Neural progenitor cell (in vitro differentiated cells): ENCODE measurements around the gene C1orf21. TPM values are rescaled to one million over a fixed set of nuclear protein-coding genes. Genes with fewer than 3 reads are reported as not detected.
A peak's percentile ranks its signal among the peaks of the same experiment; 100 is the strongest.

ENCODE experiments used
- DNase-seq: peaks from one replicate; pipeline ENCODE4 v3.0.0-alpha.2; 2016; ENCODE audit warnings: low spot score
- H2AFZ ChIP-seq: fragments of 200-600 bp; sonication (generic); replicated peaks from 2 replicates; pipeline ENCODE4 v1.6.1; 2016; ENCODE audit warnings: antibody characterized with exemption
- H3F3A ChIP-seq: fragments of 200-600 bp; sonication (generic); 2 replicates; pipeline ENCODE4 v1.6.1; 2016; ENCODE audit warnings: antibody characterized with exemption, low read depth
- H3K27ac ChIP-seq: fragments of 200-600 bp; sonication (generic); 2 replicates; pipeline ENCODE4 v1.5.1; 2016; ENCODE audit warnings: mild to moderate bottlenecking
- H3K27me3 ChIP-seq: fragments of 200-600 bp; sonication (generic); 2 replicates; pipeline ENCODE4 v1.6.1; 2016; ENCODE audit warnings: mild to moderate bottlenecking, moderate library complexity
- H3K36me3 ChIP-seq: fragments of 200-600 bp; sonication (generic); 2 replicates; pipeline ENCODE4 v1.5.1; 2016
- H3K4me1 ChIP-seq: fragments of 200-600 bp; sonication (generic); 2 replicates; pipeline ENCODE4 v1.6.1; 2016; ENCODE audit warnings: mixed run types
- H3K4me2 ChIP-seq: fragments of 200-600 bp; sonication (generic); 2 replicates; pipeline ENCODE4 v1.6.1; 2016
- H3K4me3 ChIP-seq: fragments of 200-600 bp; sonication (generic); 2 replicates; pipeline ENCODE4 v1.5.1; 2016
- H3K79me2 ChIP-seq: fragments of 200-600 bp; sonication (generic); 2 replicates; pipeline ENCODE4 v1.6.1; 2016; ENCODE audit warnings: low read depth
- H3K9ac ChIP-seq: fragments of 200-600 bp; sonication (generic); 2 replicates; pipeline ENCODE4 v1.6.1; 2016
- H3K9me3 ChIP-seq: fragments of 200-600 bp; sonication (generic); 2 replicates; pipeline ENCODE4 v1.5.1; 2016; ENCODE audit warnings: low read depth
- H4K20me1 ChIP-seq: fragments of 200-600 bp; sonication (generic); 2 replicates; pipeline ENCODE4 v1.6.1; 2016; ENCODE audit warnings: low read depth
- H3K27ac Mint-ChIP-seq: 3 replicates; pipeline ENCODE4 v1.8.0; 2021; ENCODE audit warnings: mixed read lengths
- H3K27me3 Mint-ChIP-seq: 2 replicates; pipeline ENCODE4 v1.8.0; 2022; ENCODE audit warnings: low read depth, mild to moderate bottlenecking, inconsistent platforms, moderate library complexity, mixed read lengths; ENCODE audit not compliant: insufficient read depth
- H3K36me3 Mint-ChIP-seq: 3 replicates; pipeline ENCODE4 v1.8.0; 2021; ENCODE audit warnings: mixed read lengths
- H3K4me1 Mint-ChIP-seq: 3 replicates; pipeline ENCODE4 v1.8.0; 2021; ENCODE audit warnings: mixed read lengths
- H3K4me3 Mint-ChIP-seq: 3 replicates; pipeline ENCODE4 v1.8.0; 2021; ENCODE audit warnings: mild to moderate bottlenecking, moderate library complexity, mixed read lengths
- H3K9me3 Mint-ChIP-seq: 3 replicates; pipeline ENCODE4 v1.8.0; 2020; ENCODE audit warnings: mixed read lengths
- CTCF ChIP-seq: fragments of 200-600 bp; sonication (generic); IDR thresholded peaks from 2 replicates; pipeline ENCODE4 v1.5.1; 2017; ENCODE audit warnings: antibody characterized with exemption, mild to moderate bottlenecking
- EZH2 ChIP-seq: fragments of 200-600 bp; sonication (generic); IDR thresholded peaks from 2 replicates; pipeline ENCODE4 v1.6.1; 2017; ENCODE audit warnings: antibody characterized with exemption, mild to moderate bottlenecking, moderate library complexity
- EZH2phosphoT487 ChIP-seq: fragments of 200-600 bp; sonication (generic); IDR thresholded peaks from 2 replicates; pipeline ENCODE4 v1.6.1; 2017; ENCODE audit warnings: antibody characterized with exemption
- total RNA-seq: library from RNA; depleted of rRNA; stranded (reverse); fragments of >200 nt; gene quantifications from 2 replicates; pipeline ENCODE4 v1.2.3, GENCODE V29; 2015; ENCODE audit warnings: low replicate concordance

Gene C1orf21
- total RNA-seq, 1 donor from 2014 or later, result 117 TPM

- Histone ChIP-seq H4K20me1 (peaks cover 10% of the 10 kb centered on the region), H3K4me1 (peaks cover 19% of the 10 kb centered on the region), H3K79me2 (peaks cover 100% of the 10 kb centered on the region), H3K36me3 (no peaks in the 10 kb centered on the region), H3K9ac (no peak overlapping the region), H3K4me2 (peak overlapping the region; percentile 23), H3K27me3 (no peaks in the 10 kb centered on the region), H3K27ac (no peak overlapping the region), H3K4me3 (no peak overlapping the region), H2AFZ (no peak overlapping the region), H3K9me3 (no peaks in the 10 kb centered on the region), H3F3A (no peaks in the 10 kb centered on the region)
- Mint-ChIP-seq H3K4me3 (no peak overlapping the region), H3K27ac (no peak overlapping the region), H3K4me1 (peaks cover 3% of the 10 kb centered on the region), H3K27me3 (no peaks in the 10 kb centered on the region), H3K36me3 (peaks cover 1% of the 10 kb centered on the region), H3K9me3 (no peaks in the 10 kb centered on the region)
- TF ChIP-seq EZH2phosphoT487 (no peak), EZH2 (no peak), CTCF (no peak)
- peak; percentile 19 for DNase-seq
Observed at GRCh38 chr1:184416946-184417345, 30.1 kb downstream of the C1orf21 start.

DNA sequence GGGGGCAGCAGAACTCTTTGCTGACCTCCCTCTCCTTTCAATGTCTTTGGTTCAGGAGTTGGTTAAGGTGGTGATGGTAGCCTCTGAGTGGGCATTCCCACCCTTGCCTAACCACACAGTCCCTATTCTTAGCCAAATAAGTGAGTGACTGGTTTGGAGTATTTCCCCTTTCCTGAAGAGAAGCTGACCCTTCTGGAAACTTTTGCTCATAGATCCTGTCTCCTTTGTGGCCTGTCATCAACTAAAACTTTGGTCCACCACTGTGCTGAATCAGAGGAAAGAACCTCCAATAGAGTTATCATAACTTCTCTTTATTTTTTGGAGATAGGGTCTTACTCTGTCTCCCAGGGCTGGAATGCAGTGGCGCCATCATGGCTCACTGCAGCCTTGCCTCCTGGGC, 31.1 kb downstream of the C1orf21 start:
- no peak for DNase-seq
- Histone ChIP-seq H3K9me3 (no peaks in the 10 kb centered on the region), H3F3A (no peaks in the 10 kb centered on the region), H3K79me2 (peaks cover 100% of the 10 kb centered on the region), H3K27ac (no peak overlapping the region), H4K20me1 (peaks cover 10% of the 10 kb centered on the region), H2AFZ (no peak overlapping the region), H3K27me3 (no peaks in the 10 kb centered on the region), H3K36me3 (no peaks in the 10 kb centered on the region), H3K4me3 (no peak overlapping the region), H3K4me2 (no peak overlapping the region), H3K4me1 (peaks cover 23% of the 10 kb centered on the region), H3K9ac (no peak overlapping the region)
- TF ChIP-seq EZH2 (no peak), CTCF (no peak), EZH2phosphoT487 (no peak)
- H3K4me1 Mint-ChIP-seq, result peaks cover 3% of the 10 kb centered on the region
- no peak overlapping the region for H3K4me3 Mint-ChIP-seq
- H3K27me3 Mint-ChIP-seq, result no peaks in the 10 kb centered on the region
- peaks cover 1% of the 10 kb centered on the region for H3K36me3 Mint-ChIP-seq
- H3K9me3 Mint-ChIP-seq, result no peaks in the 10 kb centered on the region
- no peak overlapping the region for H3K27ac Mint-ChIP-seq

DNA sequence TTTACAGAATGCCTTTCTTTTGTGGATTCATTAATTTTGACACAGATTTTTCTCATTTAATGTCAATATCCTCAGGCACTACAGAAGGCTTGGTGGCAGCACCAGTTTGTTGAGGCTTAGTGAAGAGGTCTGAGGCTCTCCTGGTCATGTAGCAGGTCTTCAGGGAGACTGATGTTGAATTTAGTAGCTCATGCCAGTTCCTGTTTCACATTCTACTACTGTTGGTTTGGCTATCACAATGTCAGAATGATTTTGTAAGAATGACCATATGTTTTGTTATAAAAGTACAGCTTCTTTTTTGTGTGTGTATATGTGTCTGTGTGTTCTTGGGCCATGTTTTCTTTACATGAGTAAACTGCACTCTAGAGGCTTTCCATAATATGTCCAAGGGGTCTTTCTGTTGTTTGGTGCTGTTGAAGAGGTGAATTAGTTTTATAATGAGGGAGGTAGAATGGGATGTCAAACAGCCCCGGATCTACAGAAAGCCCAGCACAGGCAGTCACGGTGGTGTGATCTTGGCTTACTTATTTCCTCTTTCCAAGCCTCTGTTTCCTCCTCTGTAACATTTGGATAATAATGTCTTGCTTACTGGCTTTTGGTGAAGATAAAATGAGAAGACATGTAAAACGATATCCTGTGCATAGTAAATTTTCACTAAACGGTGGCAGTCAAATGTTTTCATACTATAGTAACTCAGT, 32.0 kb downstream of the C1orf21 start:
- no peaks in the 10 kb centered on the region for H3K9me3 ChIP-seq
- peaks cover 99% of the 10 kb centered on the region for H3K79me2 ChIP-seq
- H3K4me1 ChIP-seq, result peaks cover 23% of the 10 kb centered on the region
- no peak for DNase-seq
- H3K36me3 ChIP-seq, result no peaks in the 10 kb centered on the region
- no peak for TF ChIP-seq EZH2
- no peak for TF ChIP-seq EZH2phosphoT487
- no peak for TF ChIP-seq CTCF
- Mint-ChIP-seq H3K9me3 (no peaks in the 10 kb centered on the region), H3K4me3 (no peak overlapping the region), H3K36me3 (peaks cover under 1% of the 10 kb centered on the region), H3K4me1 (peaks cover 3% of the 10 kb centered on the region), H3K27ac (no peak overlapping the region), H3K27me3 (no peaks in the 10 kb centered on the region)
- H4K20me1 ChIP-seq, result peaks cover 10% of the 10 kb centered on the region
- H3F3A ChIP-seq, result no peaks in the 10 kb centered on the region
- H3K4me3 ChIP-seq, result no peak overlapping the region
- H3K4me2 ChIP-seq, result no peak overlapping the region
- H3K27me3 ChIP-seq, result no peaks in the 10 kb centered on the region
- H3K9ac ChIP-seq, result no peak overlapping the region
- no peak overlapping the region for H2AFZ ChIP-seq
- H3K27ac ChIP-seq, result no peak overlapping the region
